ENCODE results near the gene SVIP.

The SVIP gene

GRCh38 chr11:22807855-22808570 is 21.6 kb downstream of the SVIP start:
- Mint-ChIP-seq H3K4me1 (ENCODE audit: low read depth) (peaks cover 10% of the 10 kb centered on the region), H3K27me3 (no peaks in the 10 kb centered on the region), H3K36me3 (ENCODE audit: low read depth) (no peaks in the 10 kb centered on the region), H3K27ac (no peak overlapping the region), H3K9me3 (peaks cover 5% of the 10 kb centered on the region), H3K4me3 (no peak overlapping the region)

GRCh38 chr11:22807391-22807790 is 22.2 kb downstream of the SVIP start:
- Mint-ChIP-seq H3K27me3 (no peaks in the 10 kb centered on the region), H3K4me3 (no peak overlapping the region), H3K36me3 (ENCODE audit: low read depth) (no peaks in the 10 kb centered on the region), H3K9me3 (peaks cover 5% of the 10 kb centered on the region), H3K4me1 (ENCODE audit: low read depth) (peaks cover 10% of the 10 kb centered on the region), H3K27ac (no peak overlapping the region)

- Mint-ChIP-seq H3K4me1 (ENCODE audit: low read depth) (peaks cover 1% of the 10 kb centered on the region), H3K36me3 (ENCODE audit: low read depth) (no peaks in the 10 kb centered on the region), H3K9me3 (no peaks in the 10 kb centered on the region), H3K27ac (no peak overlapping the region), H3K27me3 (no peaks in the 10 kb centered on the region), H3K4me3 (no peak overlapping the region)
Observed at GRCh38 chr11:22802861-22803260, 26.7 kb downstream of the SVIP start.

- Mint-ChIP-seq H3K36me3 (ENCODE audit: low read depth) (no peaks in the 10 kb centered on the region), H3K4me1 (ENCODE audit: low read depth) (no peaks in the 10 kb centered on the region), H3K27me3 (no peaks in the 10 kb centered on the region), H3K4me3 (no peak overlapping the region), H3K9me3 (no peaks in the 10 kb centered on the region), H3K27ac (no peak overlapping the region)
Observed at GRCh38 chr11:22800482-22800881, 29.1 kb downstream of the SVIP start.

GRCh38 chr11:22798901-22799300 is 30.7 kb downstream of the SVIP start:
- Mint-ChIP-seq H3K4me1 (ENCODE audit: low read depth) (no peaks in the 10 kb centered on the region), H3K27ac (no peak overlapping the region), H3K9me3 (no peaks in the 10 kb centered on the region), H3K27me3 (no peaks in the 10 kb centered on the region), H3K4me3 (no peak overlapping the region), H3K36me3 (ENCODE audit: low read depth) (no peaks in the 10 kb centered on the region)

- no peak overlapping the region for H3K4me3 Mint-ChIP-seq
- H3K36me3 Mint-ChIP-seq (ENCODE audit: low read depth): no peaks in the 10 kb centered on the region
- no peaks in the 10 kb centered on the region for H3K4me1 Mint-ChIP-seq (ENCODE audit: low read depth)
- H3K9me3 Mint-ChIP-seq: no peaks in the 10 kb centered on the region
- no peak overlapping the region for H3K27ac Mint-ChIP-seq
- no peaks in the 10 kb centered on the region for H3K27me3 Mint-ChIP-seq
Observed at GRCh38 chr11:22797047-22797446, 32.6 kb downstream of the SVIP start.

GRCh38 chr11:22795914-22796313 is 33.7 kb downstream of the SVIP start:
- no peaks in the 10 kb centered on the region for H3K27me3 Mint-ChIP-seq
- no peak overlapping the region for H3K27ac Mint-ChIP-seq
- no peaks in the 10 kb centered on the region for H3K36me3 Mint-ChIP-seq (ENCODE audit: low read depth)
- no peaks in the 10 kb centered on the region for H3K9me3 Mint-ChIP-seq
- H3K4me3 Mint-ChIP-seq: no peak overlapping the region
- H3K4me1 Mint-ChIP-seq (ENCODE audit: low read depth): no peaks in the 10 kb centered on the region

- no peak overlapping the region for H3K4me3 Mint-ChIP-seq
- no peaks in the 10 kb centered on the region for H3K27me3 Mint-ChIP-seq
- H3K9me3 Mint-ChIP-seq: no peaks in the 10 kb centered on the region
- H3K36me3 Mint-ChIP-seq (ENCODE audit: low read depth): no peaks in the 10 kb centered on the region
- H3K4me1 Mint-ChIP-seq (ENCODE audit: low read depth): no peaks in the 10 kb centered on the region
- H3K27ac Mint-ChIP-seq: no peak overlapping the region
Observed at GRCh38 chr11:22792497-22792896, 37.1 kb downstream of the SVIP start.

- Mint-ChIP-seq H3K9me3 (no peaks in the 10 kb centered on the region), H3K27ac (no peak overlapping the region), H3K36me3 (ENCODE audit: low read depth) (no peaks in the 10 kb centered on the region), H3K27me3 (no peaks in the 10 kb centered on the region), H3K4me1 (ENCODE audit: low read depth) (no peaks in the 10 kb centered on the region), H3K4me3 (no peak overlapping the region)
Observed at GRCh38 chr11:22787551-22788162, 41.9 kb downstream of the SVIP start.

- H3K4me3 Mint-ChIP-seq: no peak overlapping the region
- H3K27ac Mint-ChIP-seq: no peak overlapping the region
- no peaks in the 10 kb centered on the region for H3K27me3 Mint-ChIP-seq
- H3K36me3 Mint-ChIP-seq (ENCODE audit: low read depth): no peaks in the 10 kb centered on the region
- H3K9me3 Mint-ChIP-seq: no peaks in the 10 kb centered on the region
- H3K4me1 Mint-ChIP-seq (ENCODE audit: low read depth): no peaks in the 10 kb centered on the region
Observed at GRCh38 chr11:22787055-22787454, 42.5 kb downstream of the SVIP start.

- Mint-ChIP-seq H3K9me3 (no peaks in the 10 kb centered on the region), H3K27ac (no peak overlapping the region), H3K27me3 (no peaks in the 10 kb centered on the region), H3K4me3 (no peak overlapping the region), H3K4me1 (ENCODE audit: low read depth) (no peaks in the 10 kb centered on the region), H3K36me3 (ENCODE audit: low read depth) (no peaks in the 10 kb centered on the region)
Observed at GRCh38 chr11:22786475-22786874, 43.1 kb downstream of the SVIP start.

GRCh38 chr11:22785251-22785650 is 44.4 kb downstream of the SVIP start:
- no peaks in the 10 kb centered on the region for H3K36me3 Mint-ChIP-seq (ENCODE audit: low read depth)
- H3K4me3 Mint-ChIP-seq: no peak overlapping the region
- H3K4me1 Mint-ChIP-seq (ENCODE audit: low read depth): peaks cover 8% of the 10 kb centered on the region
- no peaks in the 10 kb centered on the region for H3K27me3 Mint-ChIP-seq
- H3K9me3 Mint-ChIP-seq: no peaks in the 10 kb centered on the region
- H3K27ac Mint-ChIP-seq: no peak overlapping the region

- no peak overlapping the region for H3K27ac Mint-ChIP-seq
- H3K4me1 Mint-ChIP-seq (ENCODE audit: low read depth): peaks cover 8% of the 10 kb centered on the region
- no peak overlapping the region for H3K4me3 Mint-ChIP-seq
- peaks cover 7% of the 10 kb centered on the region for H3K27me3 Mint-ChIP-seq
- no peaks in the 10 kb centered on the region for H3K9me3 Mint-ChIP-seq
- H3K36me3 Mint-ChIP-seq (ENCODE audit: low read depth): no peaks in the 10 kb centered on the region
Observed at GRCh38 chr11:22780952-22781593, 48.5 kb downstream of the SVIP start.

- peaks cover 7% of the 10 kb centered on the region for H3K27me3 Mint-ChIP-seq
- no peaks in the 10 kb centered on the region for H3K9me3 Mint-ChIP-seq
- no peak overlapping the region for H3K4me3 Mint-ChIP-seq
- H3K27ac Mint-ChIP-seq: no peak overlapping the region
- H3K4me1 Mint-ChIP-seq (ENCODE audit: low read depth): peaks cover 8% of the 10 kb centered on the region
- H3K36me3 Mint-ChIP-seq (ENCODE audit: low read depth): no peaks in the 10 kb centered on the region
Observed at GRCh38 chr11:22779850-22780249, 49.8 kb downstream of the SVIP start.

- Mint-ChIP-seq H3K9me3 (no peaks in the 10 kb centered on the region), H3K27me3 (peaks cover 12% of the 10 kb centered on the region), H3K27ac (no peak overlapping the region), H3K36me3 (ENCODE audit: low read depth) (no peaks in the 10 kb centered on the region), H3K4me1 (ENCODE audit: low read depth) (peaks cover 8% of the 10 kb centered on the region), H3K4me3 (no peak overlapping the region)
Observed at GRCh38 chr11:22778642-22779041, 51.0 kb downstream of the SVIP start.

Data from stimulated activated naive CD8-positive, alpha-beta T cell treated with anti-CD3 and anti-CD28 coated beads, Interleukin-15, Interleukin-2, amounts not matched to agents 100 ng/mL and 50 ng/mL, for 24 hours (primary cell).